Measurements from ENCODE around the gene PRSS56.

Gene PRSS56

GRCh38 chr2:232573042-232573441 is 52.9 kb downstream of the PRSS56 start:
- DNase-seq (ENCODE audit: low read depth, low spot score) = no peak

DNA sequence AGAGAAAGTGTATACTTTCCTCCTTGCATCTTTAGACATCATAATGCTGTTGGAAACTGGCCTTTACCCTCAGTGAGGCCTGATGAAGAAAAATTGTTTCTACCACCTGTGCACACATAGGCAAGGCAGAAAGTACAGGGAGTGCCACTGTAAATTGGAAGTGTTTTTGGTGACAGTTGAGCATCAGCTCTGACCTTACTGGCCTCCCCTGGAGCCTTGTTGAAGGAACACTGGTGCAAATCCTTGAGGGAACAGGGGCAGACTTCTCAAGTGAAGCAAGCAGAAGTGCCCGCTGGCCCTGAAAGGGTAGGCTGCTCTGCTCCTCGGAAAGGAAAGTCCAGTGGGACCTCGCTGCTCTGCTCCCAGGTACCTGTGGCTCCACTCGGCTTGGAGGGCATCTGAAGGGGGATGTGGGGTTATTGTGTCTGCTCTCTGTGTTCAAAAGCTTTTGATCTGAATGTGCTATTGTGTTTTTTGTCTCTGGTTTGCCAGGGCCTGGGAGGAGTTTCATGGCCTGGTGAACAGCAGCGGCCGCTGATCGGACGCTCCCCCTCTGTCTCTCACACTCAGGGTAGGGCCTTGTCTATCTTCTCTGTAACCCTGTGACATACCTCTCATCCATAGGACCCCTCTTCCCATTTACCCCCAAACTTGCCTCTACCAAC is 53.7 kb downstream of the PRSS56 start:
- no peak for DNase-seq (ENCODE audit: low read depth, low spot score)

- DNase-seq (ENCODE audit: low read depth, low spot score) = no peak
Observed at GRCh38 chr2:232574674-232575403, 54.7 kb downstream of the PRSS56 start.
